Peyer's patch (tissue), 4 donors: Measurements from ENCODE around the gene LMF2. TPM values are rescaled to one million over a fixed set of nuclear protein-coding genes. Genes with fewer than 3 reads are reported as not detected.
"Not testable (repeated sequence)": the region's sequence is repeated elsewhere in the genome, so short reads cannot be mapped to it uniquely, and the experiment has no call there.

Experiments
- DNase-seq, 3 donors: peaks; one replicate each; pipeline ENCODE4 v3.0.0-alpha.2; 2017 to 2019
- H3K27ac ChIP-seq, 4 donors: fragments of 200-600 bp; sonication (generic); one replicate each; pipeline ENCODE4 v1.5.1; 2016 to 2019
- H3K27me3 ChIP-seq, 2 donors: fragments of 200-600 bp; sonication (generic); one replicate each; pipeline ENCODE4 v1.5.1; 2019
- H3K36me3 ChIP-seq, 3 donors: fragments of 200-600 bp; sonication (generic); one replicate each; pipeline ENCODE4 v1.5.1; 2016 to 2019
- H3K4me1 ChIP-seq, 4 donors: fragments of 200-600 bp; sonication (generic); one replicate each; pipeline ENCODE4 v1.5.1; 2016 to 2019
- H3K4me3 ChIP-seq, 4 donors: fragments of 200-600 bp; sonication (generic); 1 replicate in 3 of 4; 2 replicates in 1 of 4; pipeline ENCODE4 v1.5.1; 2016 to 2019; ENCODE audit warnings: mild to moderate bottlenecking in 1 of 4
- H3K9me3 ChIP-seq, 4 donors: fragments of 200-600 bp; sonication (generic); one replicate each; pipeline ENCODE4 v1.5.1; 2016 to 2019; ENCODE audit warnings: mild to moderate bottlenecking in 1 of 4
- POLR2A ChIP-seq, 2 donors: fragments of 450-650 bp; IDR thresholded peaks; one replicate each; pipeline ENCODE4 v1.5.1; 2017; ENCODE audit warnings: antibody characterized with exemption in 2 of 2, mild to moderate bottlenecking in 2 of 2, moderate library complexity in 2 of 2
- total RNA-seq, 4 donors: library from RNA; depleted of rRNA; stranded (reverse); fragments of >200 nt; gene quantifications; one replicate each; pipeline ENCODE4 v1.1.0, GENCODE V29; 2016
- TF ChIP-seq, protein P1 (sequence below), 6 experiments: fragments of 450-650 bp in 4 of 6; fragments of 200-600 bp in 2 of 6; sonication (generic) in 1 of 6; IDR thresholded peaks; one replicate each; pipeline ENCODE4 v1.5.1; 2017 to 2019; ENCODE audit warnings: antibody characterized with exemption in 6 of 6, mild to moderate bottlenecking in 3 of 6, moderate library complexity in 1 of 6

LMF2 gene
- total RNA-seq, 4 donors from 2014 or later = 68.5 to 94.9 (median 83.3) TPM

DNA sequence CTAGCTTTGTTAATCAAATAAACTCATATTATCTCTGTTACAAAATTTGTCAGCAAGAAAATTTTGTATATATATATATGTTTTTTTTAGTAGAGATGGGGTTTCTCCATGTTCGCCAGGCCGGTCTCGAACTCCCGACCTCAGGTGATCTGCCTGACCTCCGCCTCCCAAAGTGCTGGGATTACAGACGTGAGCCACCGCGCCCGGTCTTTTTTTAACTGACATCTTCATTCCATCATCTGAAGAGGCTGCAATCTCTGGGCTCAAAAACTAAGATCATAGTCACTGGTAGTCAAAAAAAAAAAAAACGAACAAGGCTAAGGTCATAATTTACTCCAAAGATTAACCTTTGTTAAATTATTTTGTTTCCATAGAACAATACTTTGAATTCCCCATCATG is 32.9 kb upstream of the LMF2 start:
- no peaks in the 10 kb centered on the region for H3K36me3 ChIP-seq
- no peak overlapping the region for H3K4me3 ChIP-seq
- H3K27me3 ChIP-seq = no peaks in the 10 kb centered on the region
- peak overlapping the region in 3 of 4 donors; percentile 89 to 93 (median 93) for H3K27ac ChIP-seq
- no peak for DNase-seq
- no peaks in the 10 kb centered on the region for H3K9me3 ChIP-seq
- peaks cover 10 to 37% (median 16%) of the 10 kb centered on the region in 4 donors for H3K4me1 ChIP-seq
- TF ChIP-seq, protein P1, sequence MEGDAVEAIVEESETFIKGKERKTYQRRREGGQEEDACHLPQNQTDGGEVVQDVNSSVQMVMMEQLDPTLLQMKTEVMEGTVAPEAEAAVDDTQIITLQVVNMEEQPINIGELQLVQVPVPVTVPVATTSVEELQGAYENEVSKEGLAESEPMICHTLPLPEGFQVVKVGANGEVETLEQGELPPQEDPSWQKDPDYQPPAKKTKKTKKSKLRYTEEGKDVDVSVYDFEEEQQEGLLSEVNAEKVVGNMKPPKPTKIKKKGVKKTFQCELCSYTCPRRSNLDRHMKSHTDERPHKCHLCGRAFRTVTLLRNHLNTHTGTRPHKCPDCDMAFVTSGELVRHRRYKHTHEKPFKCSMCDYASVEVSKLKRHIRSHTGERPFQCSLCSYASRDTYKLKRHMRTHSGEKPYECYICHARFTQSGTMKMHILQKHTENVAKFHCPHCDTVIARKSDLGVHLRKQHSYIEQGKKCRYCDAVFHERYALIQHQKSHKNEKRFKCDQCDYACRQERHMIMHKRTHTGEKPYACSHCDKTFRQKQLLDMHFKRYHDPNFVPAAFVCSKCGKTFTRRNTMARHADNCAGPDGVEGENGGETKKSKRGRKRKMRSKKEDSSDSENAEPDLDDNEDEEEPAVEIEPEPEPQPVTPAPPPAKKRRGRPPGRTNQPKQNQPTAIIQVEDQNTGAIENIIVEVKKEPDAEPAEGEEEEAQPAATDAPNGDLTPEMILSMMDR (IDR thresholded peaks at IDR 0.05) = no peak
- TF ChIP-seq POLR2A (IDR thresholded peaks at IDR 0.05) = no peak

DNA sequence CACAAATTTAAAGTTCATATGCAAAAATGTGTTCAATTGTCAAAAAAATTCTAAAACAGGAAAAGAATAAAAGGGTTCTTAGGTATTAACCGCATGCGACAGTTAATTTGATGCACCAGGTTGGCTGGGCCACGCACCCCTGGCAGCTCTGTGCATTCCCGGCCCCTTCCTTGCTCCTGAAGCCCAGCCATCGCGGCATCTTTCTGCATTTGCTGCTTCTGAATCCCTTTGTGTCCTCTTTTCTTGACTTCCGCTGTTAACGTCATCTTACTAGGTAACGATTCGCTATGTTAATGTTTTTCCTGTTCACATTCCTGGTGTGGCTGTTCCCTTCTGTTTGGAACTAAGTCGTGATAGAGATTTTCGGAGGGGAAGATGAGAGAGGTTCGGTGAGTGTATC is 30.3 kb upstream of the LMF2 start:
- Histone ChIP-seq H3K36me3 (no peaks in the 10 kb centered on the region), H3K27me3 (no peaks in the 10 kb centered on the region), H3K27ac (peak overlapping the region; percentile 89 to 93 (median 92)), H3K4me1 (peaks cover 4 to 26% (median 13%) of the 10 kb centered on the region in 4 donors), H3K9me3 (no peaks in the 10 kb centered on the region), H3K4me3 (no peak overlapping the region)
- TF ChIP-seq POLR2A (IDR thresholded peaks at IDR 0.05) = no peak
- TF ChIP-seq, protein P1 (IDR thresholded peaks at IDR 0.05) = no peak
- no peak for DNase-seq

DNA sequence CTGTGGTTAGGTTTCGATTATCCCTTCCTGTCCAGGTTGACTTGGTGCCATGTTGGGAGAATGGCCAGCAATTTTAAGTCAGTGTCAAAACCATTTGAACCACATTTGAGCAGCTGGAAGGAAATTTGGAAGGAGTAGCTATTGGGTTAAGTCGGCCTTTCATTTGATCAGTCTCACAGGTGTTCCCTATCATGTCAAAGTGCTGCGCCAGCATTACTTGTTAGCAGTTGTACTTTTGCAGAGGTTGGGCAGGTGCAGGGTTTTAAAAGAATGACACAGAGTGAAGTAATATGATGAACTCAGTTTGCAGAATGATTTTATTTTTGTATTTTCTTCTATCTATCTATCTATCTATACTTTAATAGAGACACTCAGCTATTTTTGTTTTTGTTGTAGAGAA is 28.7 kb upstream of the LMF2 start:
- peaks cover under 1 to 30% (median 14%) of the 10 kb centered on the region in 4 donors for H3K4me1 ChIP-seq
- no peak overlapping the region for H3K4me3 ChIP-seq
- no peaks in the 10 kb centered on the region for H3K36me3 ChIP-seq
- no peak overlapping the region for H3K27ac ChIP-seq
- no peaks in the 10 kb centered on the region for H3K27me3 ChIP-seq
- no peak for DNase-seq
- no peak for TF ChIP-seq POLR2A (IDR thresholded peaks at IDR 0.05)
- TF ChIP-seq, protein P1 (IDR thresholded peaks at IDR 0.05) = no peak
- H3K9me3 ChIP-seq = no peaks in the 10 kb centered on the region

DNA sequence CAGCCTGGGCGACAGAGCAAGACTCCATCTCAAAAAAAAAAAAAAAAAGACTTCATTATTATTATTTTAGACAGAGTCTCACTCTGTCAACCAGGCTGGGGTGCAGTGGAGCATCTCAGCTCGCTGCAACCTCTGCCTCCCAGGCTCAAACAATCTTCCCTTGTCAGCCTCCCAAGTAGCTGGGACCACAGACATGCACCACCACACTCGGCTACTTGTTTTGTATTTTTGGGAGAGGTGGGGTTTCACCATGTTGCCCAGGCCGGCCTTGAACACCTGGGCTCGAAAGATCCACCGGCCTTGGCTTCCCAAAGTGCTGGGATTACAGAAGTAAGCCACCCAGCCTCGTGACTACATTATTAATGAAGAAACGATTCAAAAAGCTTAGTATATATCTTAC is 27.6 kb upstream of the LMF2 start:
- Histone ChIP-seq H3K27ac (peak overlapping the region in 1 of 4 donors; percentile 100), H3K4me1 (peaks cover 0 to 29% (median 13%) of the 10 kb centered on the region in 4 donors), H3K9me3 (no peaks in the 10 kb centered on the region), H3K4me3 (no peak overlapping the region), H3K27me3 (no peaks in the 10 kb centered on the region), H3K36me3 (no peaks in the 10 kb centered on the region)
- DNase-seq = no peak
- TF ChIP-seq, protein P1 (IDR thresholded peaks at IDR 0.05) = no peak
- no peak for TF ChIP-seq POLR2A (IDR thresholded peaks at IDR 0.05)

DNA sequence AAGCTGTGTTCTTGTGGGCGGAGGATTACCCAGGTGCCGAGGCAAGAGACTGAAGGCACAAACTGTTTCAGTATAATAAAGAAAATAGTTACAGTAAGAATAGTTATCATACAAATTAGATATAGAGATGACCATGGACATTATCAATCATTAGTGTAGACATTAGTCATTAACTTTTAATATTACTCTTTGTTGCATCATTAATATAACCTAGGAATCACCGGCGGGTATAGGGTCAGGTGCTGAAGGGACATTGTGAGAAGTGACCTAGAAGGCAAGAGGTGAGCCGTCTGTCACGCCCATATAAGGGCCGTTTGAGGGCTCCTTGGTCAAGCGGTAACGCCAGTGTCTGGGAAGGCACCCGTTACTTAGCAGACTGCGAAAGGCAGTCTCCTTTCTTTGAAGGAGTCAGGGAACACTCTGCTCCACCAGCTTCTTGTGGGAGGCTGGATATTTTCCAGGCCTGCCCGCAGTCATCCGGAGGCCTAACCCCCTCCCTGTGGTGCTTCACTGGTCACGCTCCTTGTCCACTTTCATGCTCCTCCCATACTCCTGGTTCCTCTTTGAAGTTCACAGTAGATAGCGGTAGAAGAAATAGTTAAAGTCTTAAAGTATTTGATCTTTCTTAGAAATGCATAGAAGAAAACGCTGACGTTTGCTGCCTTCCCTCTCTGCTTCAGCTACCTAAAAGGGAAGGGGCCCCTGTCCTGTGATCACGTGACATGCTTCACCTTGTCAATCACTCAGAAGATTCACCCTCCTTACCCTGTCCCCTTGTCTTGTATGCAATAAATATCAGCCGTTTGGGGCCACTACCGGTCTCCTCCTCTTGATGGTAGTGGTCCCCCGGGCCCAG is 26.6 kb upstream of the LMF2 start:
- DNase-seq = peak in 1 of 3 donors; percentile 71
- not testable (repeated sequence) for H3K9me3 ChIP-seq, H3K4me3 ChIP-seq, H3K27me3 ChIP-seq, H3K36me3 ChIP-seq
- Histone ChIP-seq H3K27ac (peak overlapping the region; percentile 32 to 100 (median 52)), H3K4me1 (peaks cover 0 to 29% (median 13%) of the 10 kb centered on the region in 4 donors)
